A673 (cell line): Measurements from ENCODE around the gene RAB8B. TPM values are rescaled to one million over a fixed set of nuclear protein-coding genes. Genes with fewer than 3 reads are reported as not detected.

Source experiments
- BruUV-seq: library from RNA; stranded (reverse); fragments of 400-500 nt; replicated peaks from 2 replicates; lab custom pipeline; 2021; lab: Mats Ljungman, UMichigan
- CTCF ChIA-PET: fragments of 300-600 bp; sonication (Branson Sonifier 250); formaldehyde crosslinking; loops from one replicate; lab custom pipeline; 2022; ENCODE audit warnings: antibody characterized with exemption; lab: Charles Lee
- POLR2A ChIA-PET: fragments of 300-600 bp; sonication (Branson Sonifier 250); formaldehyde crosslinking; loops from one replicate; lab custom pipeline; 2022; ENCODE audit warnings: antibody characterized with exemption; ENCODE audit not compliant: low non-redundant PET; lab: Charles Lee
- DNase-seq: peaks from one replicate; pipeline ENCODE4 v3.0.0-alpha.2; 2015; ENCODE audit warnings: low spot score
- H3K27ac ChIP-seq: fragments of 200-600 bp; sonication (generic); 2 replicates; pipeline ENCODE4 v1.5.1; 2016; ENCODE audit warnings: mixed run types, low read depth, mild to moderate bottlenecking, mixed read lengths, antibody characterized with exemption, low read length; ENCODE audit not compliant: poor library complexity, severe bottlenecking
- H3K27me3 ChIP-seq: fragments of 200-600 bp; sonication (generic); replicated peaks from 2 replicates; pipeline ENCODE4 v1.6.1; 2017; ENCODE audit warnings: mixed run types, low read depth, mild to moderate bottlenecking, mixed read lengths, antibody characterized with exemption, low read length; ENCODE audit not compliant: insufficient read depth, poor library complexity
- H3K36me3 ChIP-seq: fragments of 200-600 bp; sonication (generic); 2 replicates; pipeline ENCODE4 v1.6.1; 2016; ENCODE audit warnings: mixed run types, mild to moderate bottlenecking, mixed read lengths, antibody characterized with exemption, low read length; ENCODE audit not compliant: insufficient read depth, poor library complexity, severe bottlenecking
- H3K4me1 ChIP-seq: fragments of 200-600 bp; sonication (generic); 2 replicates; pipeline ENCODE4 v1.6.1; 2017; ENCODE audit warnings: mixed run types, mild to moderate bottlenecking, mixed read lengths, antibody characterized with exemption, low read length; ENCODE audit not compliant: insufficient read depth, poor library complexity, severe bottlenecking
- H3K4me3 ChIP-seq: fragments of 200-600 bp; sonication (generic); 2 replicates; pipeline ENCODE4 v1.5.1; 2016; ENCODE audit warnings: low read depth, mixed run types, mild to moderate bottlenecking, mixed read lengths, low read length; ENCODE audit not compliant: poor library complexity, severe bottlenecking
- H3K9me3 ChIP-seq: fragments of 200-600 bp; sonication (generic); 2 replicates; pipeline ENCODE4 v1.6.1; 2016; ENCODE audit warnings: mixed run types, low read depth, mild to moderate bottlenecking, mixed read lengths, antibody characterized with exemption, low read length; ENCODE audit not compliant: poor library complexity, severe bottlenecking
- CTCF ChIP-seq: fragments of 300-800, 200-600 bp; sonication (generic); conservative IDR thresholded peaks from 2 replicates; pipeline ENCODE4 v1.5.1; 2017; ENCODE audit warnings: low read depth, mild to moderate bottlenecking, antibody characterized with exemption, low read length, moderate library complexity, mixed read lengths
- EZH2 ChIP-seq: fragments of 200-600 bp; sonication (generic); IDR thresholded peaks from 2 replicates; pipeline ENCODE4 v1.6.1; 2017; ENCODE audit warnings: borderline replicate concordance, low read depth, mild to moderate bottlenecking, mixed read lengths, antibody characterized with exemption, low read length; ENCODE audit not compliant: poor library complexity, severe bottlenecking
- intact Hi-C: fragments of 100-400 bp; cut with micrococcal nuclease; formaldehyde crosslinking; loops from one replicate; pipeline ENCODE4 v1.10.0; 2022; ENCODE audit not compliant: unreplicated experiment
- total RNA-seq: library from RNA; stranded (reverse); gene quantifications from 2 replicates; pipeline ENCODE4 v1.2.3, GENCODE V29; 2021

Gene RAB8B
- total RNA-seq, 1 experiment from 2014 or later: 29.1 TPM

GRCh38 chr15:63194880-63195568 is 5.6 kb downstream of the RAB8B start:
- TF ChIP-seq EZH2 (no peak), CTCF (no peak)
- Histone ChIP-seq H3K4me1 (peaks cover 45% of the 10 kb centered on the region), H3K36me3 (no peaks in the 10 kb centered on the region), H3K27ac (no peak overlapping the region), H3K27me3 (no peaks in the 10 kb centered on the region), H3K9me3 (no peaks in the 10 kb centered on the region), H3K4me3 (no peak overlapping the region)
- intact Hi-C loops: no loop called here
- BruUV-seq: no TSS peak
- CTCF ChIA-PET: no interaction called here
- POLR2A ChIA-PET: no interaction called here
- no peak for DNase-seq

- Histone ChIP-seq H3K4me1 (peaks cover 40% of the 10 kb centered on the region), H3K36me3 (no peaks in the 10 kb centered on the region), H3K27ac (no peak overlapping the region), H3K9me3 (no peaks in the 10 kb centered on the region), H3K4me3 (no peak overlapping the region), H3K27me3 (no peaks in the 10 kb centered on the region)
- ChIA-PET CTCF (no interaction called here), POLR2A (no interaction called here)
- BruUV-seq: no TSS peak
- no peak for TF ChIP-seq EZH2
- no peak for TF ChIP-seq CTCF
- no peak for DNase-seq
- intact Hi-C loops: no loop called here
Observed at GRCh38 chr15:63195569-63196015, 6.2 kb downstream of the RAB8B start.

- intact Hi-C loops: no loop called here
- Histone ChIP-seq H3K9me3 (no peaks in the 10 kb centered on the region), H3K27ac (no peak overlapping the region), H3K4me3 (no peak overlapping the region), H3K27me3 (no peaks in the 10 kb centered on the region), H3K4me1 (peaks cover 35% of the 10 kb centered on the region), H3K36me3 (no peaks in the 10 kb centered on the region)
- POLR2A ChIA-PET: no interaction called here
- TF ChIP-seq EZH2: no peak
- TF ChIP-seq CTCF: no peak
- no peak for DNase-seq
- CTCF ChIA-PET: no interaction called here
- BruUV-seq: no TSS peak
Observed at GRCh38 chr15:63196842-63197241, 7.4 kb downstream of the RAB8B start.
